Measurements from ENCODE around the gene LPCAT1. TPM values are rescaled to one million over a fixed set of nuclear protein-coding genes. Genes with fewer than 3 reads are reported as not detected.

The LPCAT1 gene
- total RNA-seq, 6 experiments from 2014 or later, result 37.5 to 53.5 (median 44.1) TPM

DNA sequence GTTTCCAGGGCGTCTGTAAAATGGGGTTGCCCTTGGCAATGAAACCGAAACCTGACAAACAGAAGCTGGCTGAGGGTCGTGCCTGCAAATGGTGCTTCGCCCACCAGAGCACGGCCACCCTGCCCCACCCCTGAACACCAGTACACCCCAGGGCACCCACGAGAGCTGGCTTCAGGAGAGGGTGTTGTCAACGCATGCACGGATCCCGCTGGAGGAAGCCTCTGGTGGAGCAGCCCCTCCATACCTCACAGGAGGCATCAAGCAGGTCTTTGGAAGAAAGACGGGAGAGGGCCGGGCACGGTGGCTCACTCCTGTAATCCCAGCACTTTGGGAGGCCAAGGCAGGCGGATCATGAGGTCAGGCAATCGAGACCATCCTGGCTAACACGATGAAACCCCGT, 87.1 kb downstream of the LPCAT1 start:
- TF ChIP-seq, protein P1, sequence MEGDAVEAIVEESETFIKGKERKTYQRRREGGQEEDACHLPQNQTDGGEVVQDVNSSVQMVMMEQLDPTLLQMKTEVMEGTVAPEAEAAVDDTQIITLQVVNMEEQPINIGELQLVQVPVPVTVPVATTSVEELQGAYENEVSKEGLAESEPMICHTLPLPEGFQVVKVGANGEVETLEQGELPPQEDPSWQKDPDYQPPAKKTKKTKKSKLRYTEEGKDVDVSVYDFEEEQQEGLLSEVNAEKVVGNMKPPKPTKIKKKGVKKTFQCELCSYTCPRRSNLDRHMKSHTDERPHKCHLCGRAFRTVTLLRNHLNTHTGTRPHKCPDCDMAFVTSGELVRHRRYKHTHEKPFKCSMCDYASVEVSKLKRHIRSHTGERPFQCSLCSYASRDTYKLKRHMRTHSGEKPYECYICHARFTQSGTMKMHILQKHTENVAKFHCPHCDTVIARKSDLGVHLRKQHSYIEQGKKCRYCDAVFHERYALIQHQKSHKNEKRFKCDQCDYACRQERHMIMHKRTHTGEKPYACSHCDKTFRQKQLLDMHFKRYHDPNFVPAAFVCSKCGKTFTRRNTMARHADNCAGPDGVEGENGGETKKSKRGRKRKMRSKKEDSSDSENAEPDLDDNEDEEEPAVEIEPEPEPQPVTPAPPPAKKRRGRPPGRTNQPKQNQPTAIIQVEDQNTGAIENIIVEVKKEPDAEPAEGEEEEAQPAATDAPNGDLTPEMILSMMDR (IDR thresholded peaks at IDR 0.05), result no peak
- H3K27me3 Mint-ChIP-seq (ENCODE audit: insufficient read depth), result peaks cover 12% of the 10 kb centered on the region
- no peak overlapping the region for H3K4me3 Mint-ChIP-seq
- H3K27ac Mint-ChIP-seq, result no peak overlapping the region
- peaks cover 25% of the 10 kb centered on the region for H3K9me3 Mint-ChIP-seq
- peaks cover 6% of the 10 kb centered on the region for H3K36me3 Mint-ChIP-seq (ENCODE audit: low read depth)
- DNase-seq, result no peak
- H3K4me1 Mint-ChIP-seq (ENCODE audit: low read depth), result peaks cover 7% of the 10 kb centered on the region

DNA sequence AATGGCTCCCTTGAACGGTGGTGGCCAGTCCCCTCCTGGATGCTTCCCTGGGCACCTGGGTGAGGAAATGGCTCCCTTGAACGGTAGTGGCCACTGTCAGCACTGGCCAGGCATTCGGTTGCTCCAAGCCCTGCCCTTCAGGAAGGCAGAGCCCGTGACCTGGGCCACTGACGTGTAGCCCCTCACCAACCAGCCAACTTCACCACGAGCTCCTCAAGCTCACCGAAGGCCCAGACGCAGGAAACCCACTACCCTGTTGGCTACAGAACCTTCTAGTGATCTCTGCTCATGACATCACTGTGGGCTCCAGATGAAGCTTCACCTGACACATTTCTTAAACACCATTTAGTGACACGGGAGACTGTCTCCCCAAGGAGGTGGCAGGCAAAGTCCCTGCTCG, 87.7 kb downstream of the LPCAT1 start:
- peaks cover 12% of the 10 kb centered on the region for H3K27me3 Mint-ChIP-seq (ENCODE audit: insufficient read depth)
- TF ChIP-seq, protein P1 (IDR thresholded peaks at IDR 0.05), result no peak
- H3K9me3 Mint-ChIP-seq, result peaks cover 25% of the 10 kb centered on the region
- H3K36me3 Mint-ChIP-seq (ENCODE audit: low read depth), result peaks cover 6% of the 10 kb centered on the region
- peaks cover 7% of the 10 kb centered on the region for H3K4me1 Mint-ChIP-seq (ENCODE audit: low read depth)
- H3K27ac Mint-ChIP-seq, result no peak overlapping the region
- H3K4me3 Mint-ChIP-seq, result no peak overlapping the region
- DNase-seq, result no peak

DNA sequence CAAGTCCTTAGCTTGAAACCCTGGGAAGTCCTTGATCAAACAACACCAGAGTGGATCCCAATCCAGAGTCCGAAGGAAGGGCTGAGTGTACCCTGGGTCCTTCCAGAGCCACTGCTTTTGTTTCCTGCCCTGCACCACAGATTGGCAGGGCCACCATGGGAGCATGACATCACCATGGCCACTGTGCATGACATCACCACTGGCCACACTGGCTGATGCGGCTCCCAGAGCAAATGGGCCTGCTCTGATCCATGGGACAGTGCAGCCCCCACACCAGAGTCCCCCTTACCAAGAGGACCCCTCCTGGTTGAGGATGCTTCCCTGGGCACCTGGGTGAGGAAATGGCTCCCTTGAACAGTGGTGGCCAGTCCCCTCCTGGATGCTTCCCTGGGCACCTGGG, 88.4 kb downstream of the LPCAT1 start:
- TF ChIP-seq, protein P1 (IDR thresholded peaks at IDR 0.05), result no peak
- no peak overlapping the region for H3K27ac Mint-ChIP-seq
- H3K27me3 Mint-ChIP-seq (ENCODE audit: insufficient read depth), result peaks cover 12% of the 10 kb centered on the region
- no peak for DNase-seq
- H3K4me3 Mint-ChIP-seq, result no peak overlapping the region
- peaks cover 24% of the 10 kb centered on the region for H3K9me3 Mint-ChIP-seq
- peaks cover 7% of the 10 kb centered on the region for H3K4me1 Mint-ChIP-seq (ENCODE audit: low read depth)
- H3K36me3 Mint-ChIP-seq (ENCODE audit: low read depth), result peaks cover 11% of the 10 kb centered on the region

GRCh38 chr5:1432296-1432695, 91.5 kb downstream of the LPCAT1 start:
- H3K27ac Mint-ChIP-seq, result no peak overlapping the region
- no peak for DNase-seq
- TF ChIP-seq, protein P1 (IDR thresholded peaks at IDR 0.05), result no peak

GRCh38 chr5:1431896-1432295, 91.9 kb downstream of the LPCAT1 start:
- H3K36me3 Mint-ChIP-seq (ENCODE audit: low read depth), result peaks cover 23% of the 10 kb centered on the region
- no peak overlapping the region for H3K27ac Mint-ChIP-seq
- no peaks in the 10 kb centered on the region for H3K4me1 Mint-ChIP-seq (ENCODE audit: low read depth)
- peaks cover 10% of the 10 kb centered on the region for H3K27me3 Mint-ChIP-seq (ENCODE audit: insufficient read depth)
- no peak overlapping the region for H3K4me3 Mint-ChIP-seq
- TF ChIP-seq, protein P1 (IDR thresholded peaks at IDR 0.05), result no peak
- H3K9me3 Mint-ChIP-seq, result peaks cover 52% of the 10 kb centered on the region
- no peak for DNase-seq

More at GRCh38 chr5:1432296-1432695, 91.5 kb downstream of the LPCAT1 start:
- Mint-ChIP-seq H3K4me3 (no peak overlapping the region), H3K36me3 (ENCODE audit: low read depth) (peaks cover 23% of the 10 kb centered on the region), H3K27me3 (ENCODE audit: insufficient read depth) (peaks cover 11% of the 10 kb centered on the region), H3K4me1 (ENCODE audit: low read depth) (peaks cover 4% of the 10 kb centered on the region), H3K9me3 (peaks cover 49% of the 10 kb centered on the region)
